Right lobe of liver (tissue), 4 donors: ENCODE data around the gene CENATAC.

ENCODE experiments used
- CTCF ChIP-seq, 4 donors: fragments of 200-600 bp in 3 of 4; fragments of 450-650 bp in 1 of 4; IDR thresholded peaks; one replicate each; pipeline versions ENCODE4 v1.5.1 to v1.8.0; 2016 to 2022; ENCODE audit warnings: antibody characterized with exemption in 4 of 4, mild to moderate bottlenecking in 2 of 4
- POLR2A ChIP-seq: fragments of 450-650 bp; IDR thresholded peaks from one replicate; pipeline ENCODE4 v1.6.1; 2017; ENCODE audit warnings: antibody characterized with exemption, mild to moderate bottlenecking
- donor health status: DM: no; HTN: no; CAD: no.
- donor health status: DM: no; HTN: no; CAD: no.
- donor health status: DM: no; HTN: yes; CAD: no.

- TF ChIP-seq CTCF (IDR thresholded peaks at IDR 0.05) (peak in 3 of 4 donors; percentile 10 to 23 (median 11)), POLR2A (peak; percentile 81)
These were observed at the start of gene CENATAC for GRCh38 chr11:118997627-118998387.
